Bronchial epithelial cell (primary cell): ENCODE data around the gene ABHD2. TPM values are rescaled to one million over a fixed set of nuclear protein-coding genes. Genes with fewer than 3 reads are reported as not detected.
A peak's percentile ranks its signal among the peaks of the same experiment; 100 is the strongest.

Experiments
- DNase-seq: peaks from one replicate; pipeline ENCODE4 v3.0.0-alpha.2; 2010; ENCODE audit warnings: low read depth
- FAIRE-seq: peaks from 2 replicates; lab custom pipeline; 2011; peaks lifted over from hg19 to GRCh38; lab: Jason Lieb, UNC
- H3K27me3 ChIP-seq: 2 replicates; pipeline ENCODE4 v1.5.1; 2011; ENCODE audit warnings: low read length; ENCODE audit not compliant: control insufficient read depth, insufficient read depth
- H3K36me3 ChIP-seq: 2 replicates; pipeline ENCODE4 v1.5.1; 2011; ENCODE audit warnings: low read length; ENCODE audit not compliant: control insufficient read depth, insufficient read depth
- H3K4me3 ChIP-seq: 2 replicates; pipeline ENCODE4 v1.5.1; 2011; ENCODE audit warnings: mild to moderate bottlenecking, low read depth, low read length, control low read depth
- CTCF ChIP-seq: IDR thresholded peaks from 2 replicates; pipeline ENCODE4 v1.5.1; 2011; ENCODE audit warnings: mild to moderate bottlenecking, moderate library complexity, low read length, control low read depth, inconsistent platforms; ENCODE audit not compliant: insufficient read depth, severe bottlenecking
- total RNA-seq: library from RNA; depleted of rRNA; stranded (reverse); fragments of >200 nt; gene quantifications from 2 replicates; pipeline ENCODE4 v1.2.1, GENCODE V29; 2014

Gene ABHD2
- total RNA-seq, 1 donor from 2014 or later, result 35.5 TPM

GRCh38 chr15:89128320-89129122 is 40.3 kb downstream of the ABHD2 start:
- no peak for TF ChIP-seq CTCF

GRCh38 chr15:89129123-89129815 is 41.0 kb downstream of the ABHD2 start:
- H3K27me3 ChIP-seq, result no peaks in the 10 kb centered on the region
- H3K4me3 ChIP-seq, result no peak overlapping the region
- DNase-seq, result peak; percentile 30
- H3K36me3 ChIP-seq, result peaks cover 3% of the 10 kb centered on the region
- no peak for FAIRE-seq
- peak; percentile 82 for TF ChIP-seq CTCF

More at GRCh38 chr15:89128320-89129122, 40.3 kb downstream of the ABHD2 start:
- FAIRE-seq, result no peak
- no peak overlapping the region for H3K4me3 ChIP-seq
- peaks cover 3% of the 10 kb centered on the region for H3K36me3 ChIP-seq
- DNase-seq, result no peak
- no peaks in the 10 kb centered on the region for H3K27me3 ChIP-seq

- no peak for FAIRE-seq
- TF ChIP-seq CTCF, result no peak
- H3K36me3 ChIP-seq, result peaks cover 3% of the 10 kb centered on the region
- no peaks in the 10 kb centered on the region for H3K27me3 ChIP-seq
- H3K4me3 ChIP-seq, result no peak overlapping the region
- no peak for DNase-seq
Measured at GRCh38 chr15:89129816-89130134, 41.5 kb downstream of the ABHD2 start.

- no peak for DNase-seq
- Histone ChIP-seq H3K4me3 (no peak overlapping the region), H3K27me3 (no peaks in the 10 kb centered on the region), H3K36me3 (peaks cover 3% of the 10 kb centered on the region)
- TF ChIP-seq CTCF, result no peak
- no peak for FAIRE-seq
Measured at GRCh38 chr15:89130201-89130600, 41.9 kb downstream of the ABHD2 start.

- H3K36me3 ChIP-seq, result peaks cover 3% of the 10 kb centered on the region
- H3K4me3 ChIP-seq, result no peak overlapping the region
- no peak for TF ChIP-seq CTCF
- no peaks in the 10 kb centered on the region for H3K27me3 ChIP-seq
- no peak for FAIRE-seq
- no peak for DNase-seq
Measured at GRCh38 chr15:89131731-89132130, 43.5 kb downstream of the ABHD2 start.
